ENCODE measurements around the gene IGF1R.

Gene IGF1R

DNA sequence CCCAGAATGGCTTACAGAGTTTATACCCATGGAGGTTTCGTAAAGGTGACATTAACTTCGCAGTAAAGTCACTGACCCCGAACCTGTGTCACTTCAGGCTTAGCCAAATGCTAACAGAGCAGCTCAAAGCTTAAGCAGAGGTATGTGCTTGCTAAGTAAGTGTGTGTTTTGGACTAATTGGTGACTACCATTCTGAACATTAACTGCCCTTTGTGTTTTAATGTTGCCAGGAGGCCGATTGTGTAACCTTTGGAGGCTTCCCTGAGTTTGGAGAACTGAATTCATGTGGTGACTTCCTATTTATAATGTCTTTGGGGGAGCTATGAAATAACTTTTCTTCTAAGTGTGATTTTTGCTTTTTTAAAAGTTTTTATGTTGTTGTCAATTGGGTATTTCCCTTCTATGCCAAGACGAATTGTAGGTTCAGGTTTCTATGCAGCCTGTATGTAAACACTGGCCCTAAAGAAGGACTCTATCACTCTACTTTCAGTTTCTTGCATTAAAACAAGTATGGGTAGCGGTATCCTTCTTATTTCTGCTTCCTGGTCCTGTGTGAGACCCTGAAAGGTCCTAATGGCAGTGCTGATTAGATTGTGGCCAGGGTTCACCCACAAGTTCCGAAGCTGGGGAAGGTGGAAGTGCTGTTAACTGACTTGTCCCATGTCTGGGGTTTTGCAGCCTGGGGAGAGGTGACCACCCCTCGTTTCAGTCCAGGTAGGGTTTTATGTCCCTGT lies 86.3 kb downstream of the IGF1R start:
- Histone ChIP-seq H3K36me3 (ENCODE audit: control insufficient read depth, insufficient read depth, low read length) (no peaks in the 10 kb centered on the region), H3K27me3 (ENCODE audit: control insufficient read depth, insufficient read depth, low read length) (no peaks in the 10 kb centered on the region), H3K27ac (ENCODE audit: low read length) (no peak overlapping the region), H3K4me1 (ENCODE audit: control insufficient read depth, insufficient read depth, low read length) (peaks cover 15% of the 10 kb centered on the region; the same call in 1 of the 2 replicates), H3K9me3 (ENCODE audit: control insufficient read depth, insufficient read depth, low read length) (no peaks in the 10 kb centered on the region), H3K4me3 (ENCODE audit: low read length) (no peak overlapping the region)
- DNase-seq (ENCODE audit: low read depth, low spot score), result no peak
- no CpG with 5 or more reads among the region's 8 CpGs for WGBS (ENCODE audit: insufficient coverage, insufficient read length)

- Histone ChIP-seq H3K4me1 (ENCODE audit: control insufficient read depth, insufficient read depth, low read length) (peaks cover 15% of the 10 kb centered on the region; the same call in 1 of the 2 replicates), H3K9me3 (ENCODE audit: control insufficient read depth, insufficient read depth, low read length) (no peaks in the 10 kb centered on the region), H3K27ac (ENCODE audit: low read length) (no peak overlapping the region), H3K36me3 (ENCODE audit: control insufficient read depth, insufficient read depth, low read length) (no peaks in the 10 kb centered on the region), H3K27me3 (ENCODE audit: control insufficient read depth, insufficient read depth, low read length) (no peaks in the 10 kb centered on the region), H3K4me3 (ENCODE audit: low read length) (no peak overlapping the region)
- DNase-seq (ENCODE audit: low read depth, low spot score), result no peak
- no CpG with 5 or more reads among the region's 4 CpGs for WGBS (ENCODE audit: insufficient coverage, insufficient read length)
These were observed 87.0 kb downstream of the IGF1R start for GRCh38 chr15:98735304-98735703.

GRCh38 chr15:98735895-98736617 lies 87.7 kb downstream of the IGF1R start:
- H3K4me1 ChIP-seq (ENCODE audit: control insufficient read depth, insufficient read depth, low read length), result peaks cover 15% of the 10 kb centered on the region; the same call in 1 of the 2 replicates
- no peak for DNase-seq (ENCODE audit: low read depth, low spot score)

DNA sequence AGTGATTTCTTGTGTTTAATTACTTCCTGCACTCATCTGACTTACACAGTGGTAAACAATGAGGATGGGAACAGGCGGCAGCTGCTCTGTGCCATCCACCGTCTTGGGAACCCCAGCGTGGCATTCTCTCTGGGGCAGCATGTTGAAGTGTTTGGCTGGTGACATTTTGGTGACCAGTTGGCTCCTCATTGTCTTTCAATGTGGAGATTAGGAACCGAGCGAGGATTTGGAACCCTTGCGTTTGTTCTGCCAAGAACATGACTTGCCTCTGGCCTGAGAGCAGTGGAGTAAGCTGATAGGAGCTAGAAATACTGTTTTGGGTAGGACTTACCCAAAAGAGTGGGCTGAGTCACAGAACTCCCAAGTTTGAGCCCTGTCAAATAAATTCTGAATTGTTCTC lies 88.8 kb downstream of the IGF1R start:
- Histone ChIP-seq H3K4me3 (ENCODE audit: low read length) (no peak overlapping the region), H3K9me3 (ENCODE audit: control insufficient read depth, insufficient read depth, low read length) (no peaks in the 10 kb centered on the region), H3K4me1 (ENCODE audit: control insufficient read depth, insufficient read depth, low read length) (peaks cover 7% of the 10 kb centered on the region; the same call in 1 of the 2 replicates), H3K27me3 (ENCODE audit: control insufficient read depth, insufficient read depth, low read length) (no peaks in the 10 kb centered on the region), H3K36me3 (ENCODE audit: control insufficient read depth, insufficient read depth, low read length) (no peaks in the 10 kb centered on the region), H3K27ac (ENCODE audit: low read length) (no peak overlapping the region)
- DNase-seq (ENCODE audit: low read depth, low spot score), result no peak
- no CpG with 5 or more reads among the region's 6 CpGs for WGBS (ENCODE audit: insufficient coverage, insufficient read length)

More at GRCh38 chr15:98735895-98736617, 87.7 kb downstream of the IGF1R start:
- no peaks in the 10 kb centered on the region for H3K9me3 ChIP-seq (ENCODE audit: control insufficient read depth, insufficient read depth, low read length)
- H3K4me3 ChIP-seq (ENCODE audit: low read length), result no peak overlapping the region
- no peak overlapping the region for H3K27ac ChIP-seq (ENCODE audit: low read length)
- no peaks in the 10 kb centered on the region for H3K36me3 ChIP-seq (ENCODE audit: control insufficient read depth, insufficient read depth, low read length)
- WGBS (ENCODE audit: insufficient coverage, insufficient read length), result no CpG with 5 or more reads among the region's 4 CpGs
- no peaks in the 10 kb centered on the region for H3K27me3 ChIP-seq (ENCODE audit: control insufficient read depth, insufficient read depth, low read length)

GRCh38 chr15:98737721-98738120 lies 89.4 kb downstream of the IGF1R start:
- H3K27ac ChIP-seq (ENCODE audit: low read length), result no peak overlapping the region
- no CpG with 5 or more reads among the region's 7 CpGs for WGBS (ENCODE audit: insufficient coverage, insufficient read length)
- no peaks in the 10 kb centered on the region for H3K27me3 ChIP-seq (ENCODE audit: control insufficient read depth, insufficient read depth, low read length)
- H3K4me3 ChIP-seq (ENCODE audit: low read length), result no peak overlapping the region
- no peaks in the 10 kb centered on the region for H3K9me3 ChIP-seq (ENCODE audit: control insufficient read depth, insufficient read depth, low read length)
- no peaks in the 10 kb centered on the region for H3K36me3 ChIP-seq (ENCODE audit: control insufficient read depth, insufficient read depth, low read length)
- DNase-seq (ENCODE audit: low read depth, low spot score), result no peak
- peaks cover 3% of the 10 kb centered on the region; the same call in 1 of the 2 replicates for H3K4me1 ChIP-seq (ENCODE audit: control insufficient read depth, insufficient read depth, low read length)

DNA sequence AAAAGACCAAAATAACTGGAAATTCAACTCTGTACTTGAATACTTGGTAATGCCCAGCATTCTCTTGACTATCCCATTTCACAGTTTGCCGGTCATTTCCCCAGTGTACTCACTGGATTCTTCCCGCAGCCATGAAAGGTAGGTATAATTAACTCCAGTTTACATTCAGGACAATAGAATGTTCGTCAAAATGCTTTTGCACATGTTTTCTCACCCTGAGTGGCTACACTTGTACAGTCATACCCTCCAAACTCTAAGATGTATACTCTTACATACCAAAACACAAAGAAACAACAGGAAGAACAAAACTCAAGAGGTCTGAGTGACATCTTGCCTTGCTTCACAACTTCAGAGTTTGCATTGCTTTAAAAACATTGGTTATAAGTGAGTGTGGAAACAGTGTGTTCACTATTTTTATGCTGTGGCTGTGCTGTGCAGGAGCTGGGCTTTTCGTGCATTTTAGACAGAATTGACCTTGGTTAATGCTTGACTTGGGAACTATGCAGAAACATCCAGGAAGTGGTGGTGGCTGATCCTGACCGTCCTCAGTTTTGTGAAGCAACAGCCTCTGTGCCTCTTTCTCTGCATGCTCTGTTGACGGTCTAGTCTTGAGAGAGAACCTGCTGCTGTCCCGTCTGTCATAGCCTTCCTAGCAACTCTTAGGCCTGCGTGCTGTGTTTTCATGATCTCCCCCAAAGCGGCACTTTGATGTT lies 90.5 kb downstream of the IGF1R start:
- no peaks in the 10 kb centered on the region for H3K9me3 ChIP-seq (ENCODE audit: control insufficient read depth, insufficient read depth, low read length)
- no peak for DNase-seq (ENCODE audit: low read depth, low spot score)
- H3K36me3 ChIP-seq (ENCODE audit: control insufficient read depth, insufficient read depth, low read length), result no peaks in the 10 kb centered on the region
- no CpG with 5 or more reads among the region's 9 CpGs for WGBS (ENCODE audit: insufficient coverage, insufficient read length)
- no peaks in the 10 kb centered on the region for H3K27me3 ChIP-seq (ENCODE audit: control insufficient read depth, insufficient read depth, low read length)
- H3K27ac ChIP-seq (ENCODE audit: low read length), result no peak overlapping the region
- peaks cover 3% of the 10 kb centered on the region; the same call in 1 of the 2 replicates for H3K4me1 ChIP-seq (ENCODE audit: control insufficient read depth, insufficient read depth, low read length)
- no peak overlapping the region for H3K4me3 ChIP-seq (ENCODE audit: low read length)

- DNase-seq (ENCODE audit: low read depth, low spot score), result no peak
- Histone ChIP-seq H3K4me1 (ENCODE audit: control insufficient read depth, insufficient read depth, low read length) (peaks cover 7% of the 10 kb centered on the region), H3K27ac (ENCODE audit: low read length) (no peak overlapping the region), H3K27me3 (ENCODE audit: control insufficient read depth, insufficient read depth, low read length) (no peaks in the 10 kb centered on the region), H3K9me3 (ENCODE audit: control insufficient read depth, insufficient read depth, low read length) (no peaks in the 10 kb centered on the region), H3K36me3 (ENCODE audit: control insufficient read depth, insufficient read depth, low read length) (no peaks in the 10 kb centered on the region), H3K4me3 (ENCODE audit: low read length) (no peak overlapping the region)
- WGBS (ENCODE audit: insufficient coverage, insufficient read length), result no CpG with 5 or more reads among the region's 4 CpGs
These were observed 92.0 kb downstream of the IGF1R start for GRCh38 chr15:98740295-98740694.

- Histone ChIP-seq H3K27me3 (ENCODE audit: control insufficient read depth, insufficient read depth, low read length) (no peaks in the 10 kb centered on the region), H3K4me1 (ENCODE audit: control insufficient read depth, insufficient read depth, low read length) (peaks cover 7% of the 10 kb centered on the region), H3K36me3 (ENCODE audit: control insufficient read depth, insufficient read depth, low read length) (no peaks in the 10 kb centered on the region), H3K27ac (ENCODE audit: low read length) (no peak overlapping the region), H3K9me3 (ENCODE audit: control insufficient read depth, insufficient read depth, low read length) (no peaks in the 10 kb centered on the region), H3K4me3 (ENCODE audit: low read length) (no peak overlapping the region)
- DNase-seq (ENCODE audit: low read depth, low spot score), result no peak
- WGBS (ENCODE audit: insufficient coverage, insufficient read length), result no CpG with 5 or more reads among the region's 4 CpGs
These were observed 92.6 kb downstream of the IGF1R start for GRCh38 chr15:98740963-98741362.

- Histone ChIP-seq H3K36me3 (ENCODE audit: control insufficient read depth, insufficient read depth, low read length) (no peaks in the 10 kb centered on the region), H3K27me3 (ENCODE audit: control insufficient read depth, insufficient read depth, low read length) (no peaks in the 10 kb centered on the region), H3K4me1 (ENCODE audit: control insufficient read depth, insufficient read depth, low read length) (peaks cover 5% of the 10 kb centered on the region; the same call in 1 of the 2 replicates), H3K9me3 (ENCODE audit: control insufficient read depth, insufficient read depth, low read length) (no peaks in the 10 kb centered on the region), H3K4me3 (ENCODE audit: low read length) (no peak overlapping the region), H3K27ac (ENCODE audit: low read length) (no peak overlapping the region)
- no CpG with 5 or more reads among the region's 6 CpGs for WGBS (ENCODE audit: insufficient coverage, insufficient read length)
- DNase-seq (ENCODE audit: low read depth, low spot score), result no peak
These were observed 94.8 kb downstream of the IGF1R start for GRCh38 chr15:98743177-98743576.

- H3K4me1 ChIP-seq (ENCODE audit: control insufficient read depth, insufficient read depth, low read length), result peaks cover 5% of the 10 kb centered on the region; the same call in 1 of the 2 replicates
These were observed 96.2 kb downstream of the IGF1R start for GRCh38 chr15:98744506-98744905.

More at GRCh38 chr15:98744506-98744905, 96.2 kb downstream of the IGF1R start:
- Histone ChIP-seq H3K27ac (ENCODE audit: low read length) (no peak overlapping the region), H3K27me3 (ENCODE audit: control insufficient read depth, insufficient read depth, low read length) (no peaks in the 10 kb centered on the region), H3K36me3 (ENCODE audit: control insufficient read depth, insufficient read depth, low read length) (no peaks in the 10 kb centered on the region), H3K4me3 (ENCODE audit: low read length) (no peak overlapping the region), H3K9me3 (ENCODE audit: control insufficient read depth, insufficient read depth, low read length) (no peaks in the 10 kb centered on the region)
- no CpG with 5 or more reads among the region's 2 CpGs for WGBS (ENCODE audit: insufficient coverage, insufficient read length)
- DNase-seq (ENCODE audit: low read depth, low spot score), result no peak
